B cell (primary cell): Measurements from ENCODE around the gene HOXA9. TPM values are rescaled to one million over a fixed set of nuclear protein-coding genes. Genes with fewer than 3 reads are reported as not detected.

Source experiments
- ATAC-seq: fragments of 200-7000 bp; cut with Tn5 transposase; one replicate; pipeline ENCODE4 v1.10.0; 2021; ENCODE audit warnings: low read depth, mild to moderate bottlenecking, moderate number of reproducible peaks, moderate library complexity
- CTCF ChIA-PET: fragments of 350-600 bp; sonication (Branson Sonifier 250); formaldehyde crosslinking; loops from one replicate; lab custom pipeline; 2021; ENCODE audit warnings: antibody characterized with exemption, inconsistent platforms; lab: Charles Lee
- POLR2A ChIA-PET: fragments of 350-600 bp; sonication (Branson Sonifier 250); formaldehyde crosslinking; loops from one replicate; lab custom pipeline; 2021; ENCODE audit warnings: antibody characterized with exemption; lab: Charles Lee
- DNase-seq: peaks from one replicate; pipeline ENCODE4 v3.0.0; 2013
- H2AFZ ChIP-seq: 2 replicates; pipeline ENCODE4 v1.6.1; 2012; ENCODE audit warnings: mild to moderate bottlenecking, low read depth, low read length; ENCODE audit not compliant: insufficient read depth, poor library complexity, severe bottlenecking
- H3K27ac ChIP-seq, 2 donors: 1 replicate in 1 of 2; 2 replicates in 1 of 2; pipeline ENCODE4 v1.5.1; 2012 to 2013; ENCODE audit warnings: low read length in 2 of 2, mild to moderate bottlenecking in 2 of 2, moderate library complexity in 1 of 2
- H3K27me3 ChIP-seq, 4 experiments: fragments of 200-600 bp in 1 of 4; sonication (generic) in 1 of 4; replicated peaks in 1 of 4; 1 replicate in 2 of 4; 2 replicates in 2 of 4; pipeline versions ENCODE4 v1.6.1 to v1.7.0; 2013 to 2016; ENCODE audit warnings: low read length in 3 of 4, mild to moderate bottlenecking in 2 of 4, mixed read lengths in 1 of 4, moderate library complexity in 1 of 4; ENCODE audit not compliant: insufficient read depth in 4 of 4, control insufficient read depth in 3 of 4; ENCODE audit errors: control extremely low read depth in 1 of 4
- H3K36me3 ChIP-seq, 2 experiments: replicated peaks in 1 of 2; 1 replicate in 1 of 2; 2 replicates in 1 of 2; pipeline versions ENCODE4 v1.6.1 to v1.7.1; 2013; ENCODE audit warnings: low read length in 1 of 2; ENCODE audit not compliant: insufficient read depth in 2 of 2, control insufficient read depth in 1 of 2; ENCODE audit errors: control extremely low read depth in 1 of 2, extremely low read depth in 1 of 2
- H3K4me1 ChIP-seq, 2 donors: fragments of 200-600 bp in 1 of 2; sonication (generic) in 1 of 2; 1 replicate in 1 of 2; 2 replicates in 1 of 2; pipeline versions ENCODE4 v1.5.1 to v1.6.1; 2013 to 2017; ENCODE audit warnings: low read length in 2 of 2; ENCODE audit not compliant: control insufficient read depth in 2 of 2, insufficient read depth in 2 of 2
- H3K4me2 ChIP-seq: replicated peaks from 2 replicates; pipeline ENCODE3; 2012; ENCODE audit warnings: mild to moderate bottlenecking, low read depth, low read length; ENCODE audit not compliant: poor library complexity, severe bottlenecking
- H3K4me3 ChIP-seq, 5 experiments: fragments of 200-600 bp in 1 of 5; sonication (generic) in 1 of 5; 1 replicate in 3 of 5; 2 replicates in 2 of 5; pipeline versions ENCODE4 v1.5.1 to v1.7.0; 2011 to 2016; ENCODE audit warnings: low read length in 4 of 5, mild to moderate bottlenecking in 4 of 5, low read depth in 2 of 5, control low read depth in 1 of 5, moderate library complexity in 1 of 5; ENCODE audit not compliant: insufficient read depth in 1 of 5; ENCODE audit errors: control extremely low read depth in 1 of 5, extremely low read depth in 1 of 5
- H3K79me2 ChIP-seq: fragments of 200-600 bp; sonication (generic); one replicate; pipeline ENCODE4 v1.6.0; 2016; ENCODE audit warnings: low read length; ENCODE audit not compliant: control insufficient read depth, insufficient read depth
- H3K9ac ChIP-seq: fragments of 200-600 bp; sonication (generic); 2 replicates; pipeline ENCODE4 v1.6.1; 2017; ENCODE audit warnings: mild to moderate bottlenecking, low read length, moderate library complexity
- H3K9me3 ChIP-seq, 3 donors: one replicate each; pipeline versions ENCODE4 v1.6.1 to v1.7.1; 2013; ENCODE audit warnings: low read length in 2 of 3; ENCODE audit not compliant: control insufficient read depth in 2 of 3, insufficient read depth in 1 of 3; ENCODE audit errors: control extremely low read depth in 1 of 3
- H4K20me1 ChIP-seq: 2 replicates; pipeline ENCODE4 v1.6.0; 2012; ENCODE audit warnings: mild to moderate bottlenecking, low read length; ENCODE audit not compliant: insufficient read depth, control insufficient read depth, poor library complexity, severe bottlenecking
- H3K27ac Mint-ChIP-seq: one replicate; pipeline ENCODE4 v1.8.0; 2021; ENCODE audit warnings: mixed read lengths
- H3K27me3 Mint-ChIP-seq: one replicate; pipeline ENCODE4 v1.8.0; 2021; ENCODE audit warnings: mixed read lengths
- H3K4me1 Mint-ChIP-seq: one replicate; pipeline ENCODE4 v1.8.0; 2021; ENCODE audit warnings: mixed read lengths
- H3K4me3 Mint-ChIP-seq: one replicate; pipeline ENCODE4 v1.8.0; 2021; ENCODE audit warnings: mixed read lengths
- H3K9me3 Mint-ChIP-seq: one replicate; pipeline ENCODE4 v1.8.0; 2022; ENCODE audit warnings: mixed read lengths; ENCODE audit not compliant: insufficient read depth
- CTCF ChIP-seq: fragments of 200-600 bp; IDR thresholded peaks from one replicate; pipeline ENCODE4 v1.8.0; 2022; ENCODE audit warnings: antibody characterized with exemption, mild to moderate bottlenecking
- EZH2 ChIP-seq: IDR thresholded peaks from 2 replicates; pipeline ENCODE4 v1.6.1; 2012; ENCODE audit warnings: borderline replicate concordance, low read depth, mild to moderate bottlenecking, moderate library complexity, low read length; ENCODE audit not compliant: insufficient read depth, poor library complexity, severe bottlenecking
- WGBS: methylation state at CpG from one replicate; pipeline ENCODE4 v1.1.5; 2013; ENCODE audit warnings: missing lambda C conversion rate; ENCODE audit not compliant: insufficient coverage; 5-methylcytosine and 5-hydroxymethylcytosine counted together
- intact Hi-C: fragments of 100-400 bp; cut with micrococcal nuclease; formaldehyde crosslinking; loops from one replicate; pipeline ENCODE4 v1.10.0; 2022
- polyA plus RNA-seq: library from polyadenylated mRNA; depleted of rRNA; stranded (reverse); fragments of >200 nt; gene quantifications from 2 replicates; pipeline ENCODE4 v1.2.3, GENCODE V29; 2012
- total RNA-seq, 2 donors: library from RNA; stranded (reverse); fragments of 120-200 nt in 1 of 2; gene quantifications; 1 replicate in 1 of 2; 2 replicates in 1 of 2; pipeline versions ENCODE4 v1.2.3 to v1.2.4, GENCODE V29; 2013 to 2022

HOXA9 gene
- total and polyA plus RNA-seq, 2 donors (not counting 1 experiment from before 2014, with no cell fraction given) = 0.07 TPM; not detected in 1

- POLR2A ChIA-PET = no interaction called here
- H3K27me3 Mint-ChIP-seq = peaks cover 74% of the 10 kb centered on the region
- H3K4me1 Mint-ChIP-seq = peaks cover 38% of the 10 kb centered on the region
- no peaks in the 10 kb centered on the region for H3K9me3 Mint-ChIP-seq
- CTCF ChIA-PET = interaction anchor here (0.9 to 1.7 kb wide), 8 partner anchors 8 to 794 kb away, joined by 3 to 10 read pairs (median 4); partner anchors contain the start of gene HOXA10
- TF ChIP-seq EZH2 = no peak
- TF ChIP-seq CTCF = no peak
- Histone ChIP-seq H2AFZ (peak overlapping the region; percentile 92), H3K9ac (peak overlapping the region; percentile 74), H3K79me2 (no peaks in the 10 kb centered on the region), H4K20me1 (no peaks in the 10 kb centered on the region), H3K4me3 (peak overlapping the region in 2 of 5 experiments; percentile 62 to 76), H3K4me1 (peaks cover 55 to 60% of the 10 kb centered on the region in 2 donors), H3K27ac (no peak overlapping the region), H3K27me3 (peaks cover 1 to 88% (median 77%) of the 10 kb centered on the region in 4 experiments), H3K36me3 (no peaks in the 10 kb centered on the region), H3K4me2 (peak overlapping the region; percentile 99), H3K9me3 (peaks cover 0 to 76% (median 16%) of the 10 kb centered on the region in 3 donors)
- H3K4me3 Mint-ChIP-seq = peak overlapping the region; percentile 86
- ATAC-seq (no peak), DNase-seq (peak; percentile 51)
- intact Hi-C loops = loop anchor here (2.0 to 10.0 kb wide), 4 partner anchors 41 to 1082 kb away; partner anchors contain the start of gene HOXA13
- no peak overlapping the region for H3K27ac Mint-ChIP-seq
- 29% methylated on average over 23 of the region's 27 CpGs for WGBS
Measured at GRCh38 chr7:27159266-27160144, 5.8 kb downstream of the HOXA9 start.
